T-cell (primary cell): Measurements from ENCODE around the gene UNC5C. TPM values are rescaled to one million over a fixed set of nuclear protein-coding genes. Genes with fewer than 3 reads are reported as not detected.

Experiments
- ATAC-seq, 4 experiments: fragments of 200-7000 bp in 3 of 4; fragments of 150-1000 bp in 1 of 4; cut with Tn5 transposase; replicated peaks in 1 of 4; 1 replicate in 3 of 4; 2 replicates in 1 of 4; pipeline ENCODE4 v1.10.0; 2021; ENCODE audit warnings: moderate library complexity in 3 of 4, mild to moderate bottlenecking in 2 of 4, moderate number of reproducible peaks in 1 of 4
- CTCF ChIA-PET, 2 donors: fragments of 300-600 bp; sonication (Branson Sonifier 250); formaldehyde crosslinking; loops; one replicate each; lab custom pipeline; 2022; ENCODE audit warnings: antibody characterized with exemption in 2 of 2; lab: Charles Lee
- POLR2A ChIA-PET, 2 donors: fragments of 300-600 bp; sonication (Branson Sonifier 250); formaldehyde crosslinking; loops; one replicate each; lab custom pipeline; 2022; ENCODE audit warnings: antibody characterized with exemption in 2 of 2; lab: Charles Lee
- DNase-seq, 35 experiments: peaks; one replicate each; pipeline versions ENCODE4 v3.0.0 to v3.0.0-alpha.2; 2013 to 2023
- H3K27ac ChIP-seq: one replicate; pipeline ENCODE4 v1.5.1; 2013; ENCODE audit warnings: low read length
- H3K27me3 ChIP-seq, 2 experiments: replicated peaks in 1 of 2; 1 replicate in 1 of 2; 2 replicates in 1 of 2; pipeline versions ENCODE4 v1.6.1 to v1.7.0; 2013; ENCODE audit warnings: low read length in 1 of 2, mixed read lengths in 1 of 2; ENCODE audit not compliant: control insufficient read depth in 2 of 2, insufficient read depth in 2 of 2; ENCODE audit errors: extremely low read depth in 1 of 2
- H3K36me3 ChIP-seq, 2 donors: 1 replicate in 1 of 2; 2 replicates in 1 of 2; pipeline versions ENCODE4 v1.6.1 to v1.7.0; 2013; ENCODE audit warnings: low read length in 1 of 2; ENCODE audit not compliant: control insufficient read depth in 2 of 2, insufficient read depth in 1 of 2; ENCODE audit errors: extremely low read depth in 1 of 2
- H3K4me1 ChIP-seq, 2 experiments: 1 replicate in 1 of 2; 2 replicates in 1 of 2; pipeline versions ENCODE4 v1.6.1 to v1.7.0; 2013; ENCODE audit warnings: low read length in 2 of 2, mixed read lengths in 1 of 2; ENCODE audit not compliant: insufficient read depth in 2 of 2, control insufficient read depth in 1 of 2; ENCODE audit errors: extremely low read depth in 1 of 2
- H3K4me3 ChIP-seq, 2 donors: 1 replicate in 1 of 2; 2 replicates in 1 of 2; pipeline versions ENCODE4 v1.5.1 to v1.7.0; 2013; ENCODE audit warnings: mild to moderate bottlenecking in 2 of 2, low read length in 1 of 2, moderate library complexity in 1 of 2; ENCODE audit not compliant: control insufficient read depth in 1 of 2; ENCODE audit errors: extremely low read depth in 1 of 2
- H3K9me3 ChIP-seq: 2 replicates; pipeline ENCODE4 v1.7.0; 2013
- H3K27ac Mint-ChIP-seq, 2 donors: one replicate each; pipeline ENCODE4 v1.8.0; 2020 to 2021; ENCODE audit warnings: mild to moderate bottlenecking in 2 of 2, mixed read lengths in 2 of 2
- H3K27me3 Mint-ChIP-seq, 2 donors: one replicate each; pipeline ENCODE4 v1.8.0; 2021 to 2022; ENCODE audit warnings: mixed read lengths in 2 of 2
- H3K36me3 Mint-ChIP-seq: one replicate; pipeline ENCODE4 v1.8.0; 2021; ENCODE audit warnings: mixed read lengths
- H3K4me1 Mint-ChIP-seq, 3 donors: one replicate each; pipeline ENCODE4 v1.8.0; 2020 to 2022; ENCODE audit warnings: mixed read lengths in 3 of 3, mild to moderate bottlenecking in 1 of 3
- H3K4me3 Mint-ChIP-seq, 3 donors: one replicate each; pipeline ENCODE4 v1.8.0; 2020 to 2022; ENCODE audit warnings: mild to moderate bottlenecking in 3 of 3, mixed read lengths in 3 of 3, moderate library complexity in 3 of 3
- H3K9me3 Mint-ChIP-seq, 3 donors: one replicate each; pipeline ENCODE4 v1.8.0; 2020 to 2022; ENCODE audit warnings: mixed read lengths in 3 of 3
- WGBS: methylation state at CpG from one replicate; pipeline ENCODE4 v1.1.5; 2013; ENCODE audit warnings: missing lambda C conversion rate; ENCODE audit not compliant: insufficient coverage; 5-methylcytosine and 5-hydroxymethylcytosine counted together
- total RNA-seq, 35 experiments: library from RNA in 6 of 35; stranded (reverse) in 6 of 35; fragments of 120-200 nt in 1 of 35; gene quantifications; one replicate each; pipeline versions ENCODE4 v1.2.1 to v1.2.4 and lab custom pipeline; 2013 to 2026

The UNC5C gene
- total RNA-seq, 5 donors from 2014 or later (not counting 1 experiment from before 2014, with no cell fraction given), result not detected

DNA sequence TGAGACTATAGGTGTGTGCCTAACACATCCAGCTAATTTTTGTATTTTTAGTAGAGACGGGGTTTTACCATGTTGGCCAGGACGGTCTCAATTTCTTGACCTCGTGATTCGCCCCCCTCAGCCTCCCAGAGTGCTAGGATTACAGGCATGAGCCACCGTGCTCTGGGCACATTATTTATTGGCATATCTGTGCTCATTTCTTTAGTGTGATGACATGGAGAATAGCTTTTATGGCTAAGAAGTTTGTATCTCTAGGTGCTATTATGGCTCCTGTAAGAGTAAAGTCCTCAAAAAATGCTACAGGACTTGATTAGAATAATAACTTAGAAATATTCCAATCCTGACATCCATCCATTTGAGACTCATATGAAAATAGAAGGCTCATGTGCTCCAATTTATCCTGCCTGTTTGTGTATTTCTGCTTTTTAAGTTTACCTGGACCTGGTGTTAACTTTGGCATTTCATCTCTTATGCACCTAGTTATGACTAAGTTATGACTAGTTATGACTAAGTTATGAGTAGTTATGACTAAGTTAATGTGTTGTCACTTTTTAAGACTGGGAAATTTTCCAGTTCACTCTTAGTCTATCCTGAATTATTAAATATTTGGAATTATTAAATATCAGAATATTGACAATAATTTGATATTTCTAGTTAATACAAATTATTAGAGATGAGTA lies 36.4 kb upstream of the UNC5C start:
- Mint-ChIP-seq H3K4me1 (no peaks in the 10 kb centered on the region), H3K9me3 (peaks cover 0 to 4% (median 0%) of the 10 kb centered on the region in 3 donors), H3K4me3 (no peak overlapping the region), H3K27me3 (no peaks in the 10 kb centered on the region), H3K36me3 (no peaks in the 10 kb centered on the region), H3K27ac (no peak overlapping the region)
- WGBS, result 100% methylated on average over 1 of the region's 5 CpGs
- Histone ChIP-seq H3K36me3 (no peaks in the 10 kb centered on the region), H3K9me3 (no peaks in the 10 kb centered on the region), H3K4me3 (no peak overlapping the region), H3K27ac (no peak overlapping the region), H3K4me1 (no peaks in the 10 kb centered on the region), H3K27me3 (no peaks in the 10 kb centered on the region)
- no peak for DNase-seq
- CTCF ChIA-PET, result no interaction called here
- ATAC-seq, result no peak
- POLR2A ChIA-PET, result no interaction called here

- WGBS, result 60% methylated on average over 4 of the region's 8 CpGs
- POLR2A ChIA-PET, result no interaction called here
- H3K27me3 Mint-ChIP-seq, result no peaks in the 10 kb centered on the region
Observed at GRCh38 chr4:95580226-95580625, 31.5 kb upstream of the UNC5C start.

DNA sequence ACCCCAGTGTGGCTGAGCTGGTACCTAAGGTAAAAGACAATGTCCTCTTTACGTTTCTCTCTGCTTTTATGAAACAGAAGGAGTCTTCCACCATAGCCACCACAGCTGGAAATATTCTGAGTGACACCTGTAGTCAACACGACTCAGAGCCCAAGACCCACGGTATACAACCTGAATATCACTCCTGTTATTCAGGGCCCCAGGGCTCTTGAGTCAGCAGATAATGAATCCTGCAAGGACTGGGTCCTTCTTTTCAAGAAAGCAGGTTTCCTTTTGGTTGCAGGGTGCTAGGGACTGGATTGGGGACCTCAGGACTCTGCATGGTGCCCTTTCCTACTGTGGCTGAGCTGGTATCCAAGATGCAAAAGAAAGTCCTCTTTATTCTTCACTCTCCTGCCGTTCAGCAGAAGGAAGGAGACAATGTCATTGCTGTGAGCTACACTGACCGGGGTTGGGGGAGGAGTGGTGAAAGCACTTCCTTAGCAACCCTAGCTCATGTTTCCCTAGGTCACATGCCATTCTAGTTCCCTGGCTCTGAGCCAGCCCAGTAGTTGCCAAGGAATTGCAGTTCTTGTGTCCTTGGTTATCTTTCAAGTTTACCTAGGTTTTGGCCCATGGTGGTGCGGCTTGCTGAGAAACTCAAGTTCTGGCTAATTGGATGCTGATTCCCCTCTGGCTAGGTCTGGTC lies 23.7 kb upstream of the UNC5C start:
- CTCF ChIA-PET, result no interaction called here
- no peak for DNase-seq
- no peak overlapping the region for H3K27ac ChIP-seq

More at GRCh38 chr4:95580226-95580625, 31.5 kb upstream of the UNC5C start:
- no peak for ATAC-seq
- Mint-ChIP-seq H3K27ac (no peak overlapping the region), H3K9me3 (peaks cover 10 to 30% (median 14%) of the 10 kb centered on the region in 3 donors), H3K4me3 (no peak overlapping the region), H3K4me1 (no peaks in the 10 kb centered on the region), H3K36me3 (no peaks in the 10 kb centered on the region)
- H3K27me3 ChIP-seq, result no peaks in the 10 kb centered on the region
- no peaks in the 10 kb centered on the region for H3K36me3 ChIP-seq
- H3K4me3 ChIP-seq, result no peak overlapping the region
- no peaks in the 10 kb centered on the region for H3K4me1 ChIP-seq
- DNase-seq, result no peak
- H3K27ac ChIP-seq, result no peak overlapping the region
- CTCF ChIA-PET, result no interaction called here
- H3K9me3 ChIP-seq, result no peaks in the 10 kb centered on the region

GRCh38 chr4:95571577-95571976 lies 22.8 kb upstream of the UNC5C start:
- 88% methylated on average over 1 of the region's 1 CpG for WGBS
- no peaks in the 10 kb centered on the region for H3K9me3 ChIP-seq
- no peaks in the 10 kb centered on the region for H3K4me1 Mint-ChIP-seq
- no peak for DNase-seq
- POLR2A ChIA-PET, result no interaction called here
- CTCF ChIA-PET, result no interaction called here
- no peak overlapping the region for H3K4me3 ChIP-seq
- H3K36me3 Mint-ChIP-seq, result no peaks in the 10 kb centered on the region
- no peak overlapping the region for H3K27ac Mint-ChIP-seq
- H3K27me3 ChIP-seq, result no peaks in the 10 kb centered on the region
- H3K4me3 Mint-ChIP-seq, result no peak overlapping the region
- no peaks in the 10 kb centered on the region for H3K36me3 ChIP-seq
- no peak for ATAC-seq
- no peaks in the 10 kb centered on the region for H3K27me3 Mint-ChIP-seq
- no peak overlapping the region for H3K27ac ChIP-seq
- H3K9me3 Mint-ChIP-seq, result peaks cover 6 to 30% (median 25%) of the 10 kb centered on the region in 3 donors
- no peaks in the 10 kb centered on the region for H3K4me1 ChIP-seq

More for the DNA sequence above, 23.7 kb upstream of the UNC5C start:
- Mint-ChIP-seq H3K4me3 (no peak overlapping the region), H3K27ac (no peak overlapping the region), H3K4me1 (no peaks in the 10 kb centered on the region), H3K27me3 (no peaks in the 10 kb centered on the region), H3K9me3 (peaks cover 6 to 32% (median 27%) of the 10 kb centered on the region in 3 donors), H3K36me3 (no peaks in the 10 kb centered on the region)
- Histone ChIP-seq H3K36me3 (no peaks in the 10 kb centered on the region), H3K4me3 (no peak overlapping the region), H3K27me3 (no peaks in the 10 kb centered on the region), H3K9me3 (no peaks in the 10 kb centered on the region), H3K4me1 (no peaks in the 10 kb centered on the region)
- POLR2A ChIA-PET, result no interaction called here
- no peak for ATAC-seq
- WGBS, result 64% methylated on average over 3 of the region's 6 CpGs

DNA sequence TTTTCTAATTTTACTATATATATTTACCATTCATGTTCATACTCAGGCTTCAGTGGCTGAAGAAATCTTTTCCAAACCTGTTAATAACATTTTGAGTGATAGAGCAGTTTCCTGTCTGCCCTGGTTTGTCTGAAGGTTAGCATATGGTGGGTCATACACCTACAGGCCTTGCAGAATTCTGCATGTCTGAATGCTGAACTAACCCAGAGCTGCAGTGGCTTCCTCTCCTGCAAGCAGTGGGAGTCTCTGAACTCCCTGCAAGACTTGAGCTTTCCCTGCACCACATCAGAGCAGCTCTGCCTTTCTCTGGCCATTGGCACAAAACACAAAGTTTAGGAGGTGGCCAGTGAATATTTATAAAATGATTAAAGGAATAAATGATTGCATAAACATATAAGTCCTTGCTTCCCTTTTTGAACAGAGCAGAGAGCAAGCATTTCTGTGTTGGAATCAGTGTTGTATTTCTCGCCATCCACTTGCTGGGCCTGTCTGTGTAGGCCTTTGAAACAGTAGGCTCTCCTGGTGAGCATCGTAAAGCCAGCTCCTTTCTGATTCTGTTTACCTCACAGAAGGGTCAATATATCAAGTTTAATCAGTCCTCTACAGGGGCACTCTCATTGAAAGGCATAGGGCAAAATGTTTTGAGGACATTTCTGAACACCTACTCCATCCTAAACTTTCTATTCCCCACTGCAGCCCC lies 15.0 kb upstream of the UNC5C start:
- H3K4me1 Mint-ChIP-seq, result no peaks in the 10 kb centered on the region
- no peak overlapping the region for H3K27ac ChIP-seq
- no peak overlapping the region for H3K27ac Mint-ChIP-seq
- ATAC-seq (no peak), DNase-seq (no peak)
- peaks cover 0 to 15% (median 5%) of the 10 kb centered on the region in 3 donors for H3K9me3 Mint-ChIP-seq
- H3K4me1 ChIP-seq, result no peaks in the 10 kb centered on the region
- no peak overlapping the region for H3K4me3 ChIP-seq
- no peak overlapping the region for H3K4me3 Mint-ChIP-seq
- CTCF ChIA-PET, result no interaction called here
- H3K27me3 Mint-ChIP-seq, result no peaks in the 10 kb centered on the region
- H3K36me3 ChIP-seq, result no peaks in the 10 kb centered on the region
- no peaks in the 10 kb centered on the region for H3K9me3 ChIP-seq
- H3K36me3 Mint-ChIP-seq, result no peaks in the 10 kb centered on the region
- POLR2A ChIA-PET, result no interaction called here
- no CpG with 5 or more reads among the region's 2 CpGs for WGBS
- no peaks in the 10 kb centered on the region for H3K27me3 ChIP-seq

DNA sequence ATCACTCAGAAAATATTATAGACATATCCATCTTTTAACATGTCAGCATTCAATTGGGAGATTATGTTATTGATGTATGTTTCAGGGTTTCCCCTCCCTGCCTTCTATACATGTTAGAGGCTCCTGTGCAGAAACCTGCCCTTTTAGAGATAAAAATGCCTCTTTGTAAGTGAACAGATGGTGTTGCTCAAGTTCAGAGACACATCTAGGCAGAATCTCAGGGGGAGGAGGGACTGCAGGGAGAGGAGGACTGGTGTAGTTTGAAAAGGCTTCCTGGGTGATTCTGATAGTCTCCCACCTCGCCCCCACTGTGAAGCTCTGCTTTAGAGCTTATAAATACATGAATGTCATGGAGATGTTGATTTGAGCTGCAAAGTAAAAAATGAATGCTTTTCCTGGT lies 12.0 kb upstream of the UNC5C start:
- CTCF ChIA-PET, result interaction anchor here in 1 of 2 donors (1.1 kb wide), 1 partner anchor 9 kb away, joined by 3 read pairs; no protein-coding TSS in a partner anchor
- ATAC-seq (no peak), DNase-seq (no peak)
- Mint-ChIP-seq H3K9me3 (peaks cover 0 to 12% (median 5%) of the 10 kb centered on the region in 3 donors), H3K27ac (no peak overlapping the region), H3K4me3 (no peak overlapping the region), H3K36me3 (no peaks in the 10 kb centered on the region), H3K27me3 (no peaks in the 10 kb centered on the region), H3K4me1 (no peaks in the 10 kb centered on the region)
- Histone ChIP-seq H3K27me3 (no peaks in the 10 kb centered on the region), H3K4me1 (no peaks in the 10 kb centered on the region), H3K9me3 (no peaks in the 10 kb centered on the region), H3K36me3 (no peaks in the 10 kb centered on the region), H3K27ac (no peak overlapping the region), H3K4me3 (no peak overlapping the region)
- POLR2A ChIA-PET, result no interaction called here
- no CpG with 5 or more reads among the region's 1 CpG for WGBS
